Nucleus accumbens (tissue), 56 donors: ENCODE data around the gene PARD3B.
"Not testable (repeated sequence)": the region's sequence is repeated elsewhere in the genome, so short reads cannot be mapped to it uniquely, and the experiment has no call there.

Experiments
- DNase-seq, 56 donors: peaks; one replicate each; lab custom pipeline; 2025; lab: John Stamatoyannopoulos, UW

PARD3B gene

GRCh38 chr2:205212357-205212756 lies 667.1 kb downstream of the PARD3B start:
- DNase-seq, result no peak

GRCh38 chr2:205216092-205216491 lies 670.8 kb downstream of the PARD3B start:
- no peak for DNase-seq

- no peak for DNase-seq
Measured at GRCh38 chr2:205216580-205216979, 671.3 kb downstream of the PARD3B start.

- DNase-seq, result no peak
Measured at GRCh38 chr2:205217004-205217403, 671.7 kb downstream of the PARD3B start.

- DNase-seq, result no peak
Measured at GRCh38 chr2:205218056-205218455, 672.8 kb downstream of the PARD3B start.

GRCh38 chr2:205218816-205219215 lies 673.5 kb downstream of the PARD3B start:
- not testable (repeated sequence) for DNase-seq

- DNase-seq, result no peak
Measured at GRCh38 chr2:205220559-205220958, 675.3 kb downstream of the PARD3B start.

- DNase-seq, result no peak
Measured at GRCh38 chr2:205232086-205232485, 686.8 kb downstream of the PARD3B start.

GRCh38 chr2:205235434-205235833 lies 690.2 kb downstream of the PARD3B start:
- no peak for DNase-seq

GRCh38 chr2:205237524-205237923 lies 692.2 kb downstream of the PARD3B start:
- DNase-seq, result no peak

GRCh38 chr2:205245001-205245400 lies 699.7 kb downstream of the PARD3B start:
- DNase-seq, result no peak

- DNase-seq, result no peak
Measured at GRCh38 chr2:205245652-205246051, 700.4 kb downstream of the PARD3B start.

- no peak for DNase-seq
Measured at GRCh38 chr2:205259121-205259520, 713.8 kb downstream of the PARD3B start.

GRCh38 chr2:205261516-205262020 lies 716.3 kb downstream of the PARD3B start:
- DNase-seq, result no peak

GRCh38 chr2:205267323-205267722 lies 722.0 kb downstream of the PARD3B start:
- no peak for DNase-seq

- no peak for DNase-seq
Measured at GRCh38 chr2:205270689-205271088, 725.4 kb downstream of the PARD3B start.

GRCh38 chr2:205273148-205273547 lies 727.9 kb downstream of the PARD3B start:
- DNase-seq, result no peak

- no peak for DNase-seq
Measured at GRCh38 chr2:205273627-205274026, 728.4 kb downstream of the PARD3B start.

GRCh38 chr2:205274801-205275200 lies 729.5 kb downstream of the PARD3B start:
- no peak for DNase-seq

GRCh38 chr2:205276116-205276777 lies 731.0 kb downstream of the PARD3B start:
- DNase-seq, result no peak

GRCh38 chr2:205280596-205281236 lies 735.4 kb downstream of the PARD3B start:
- DNase-seq, result no peak

- DNase-seq, result no peak
Measured at GRCh38 chr2:205283736-205284270, 738.5 kb downstream of the PARD3B start.
